ENCODE results near the gene CALR3. TPM values are rescaled to one million over a fixed set of nuclear protein-coding genes. Genes with fewer than 3 reads are reported as not detected.

The CALR3 gene
- total and polyA plus RNA-seq, 10 of the 15 experiments (the other 5 are each of a cell fraction or from before 2014, with no cell fraction given) = 0.05 to 0.45 (median 0.12) TPM; not detected in 2

- TF ChIP-seq ZBTB40 (IDR thresholded peaks at IDR 0.05; ENCODE audit: borderline replicate concordance) (no peak), IKZF2 (IDR thresholded peaks at IDR 0.05) (no peak), ZBED1 (IDR thresholded peaks at IDR 0.05; ENCODE audit: borderline replicate concordance) (no peak), BHLHE40 (IDR thresholded peaks at IDR 0.05; ENCODE audit: borderline replicate concordance in 1 of 2, low read depth in 2 of 2, low read length in 1 of 2) (no peak), IRF5 (IDR thresholded peaks at IDR 0.05; ENCODE audit: borderline replicate concordance) (no peak), ATF2 (IDR thresholded peaks at IDR 0.05; ENCODE audit: low read length) (no peak), ZNF592 (IDR thresholded peaks at IDR 0.05) (no peak), ASH2L (IDR thresholded peaks at IDR 0.05; ENCODE audit: borderline replicate concordance, low read depth) (no peak)
Observed at GRCh38 chr19:16442386-16443276, 53.3 kb downstream of the CALR3 start (continued).

Measured in GM12878 (cell line).